Measurements from ENCODE around the gene LONP2.

Gene LONP2

DNA sequence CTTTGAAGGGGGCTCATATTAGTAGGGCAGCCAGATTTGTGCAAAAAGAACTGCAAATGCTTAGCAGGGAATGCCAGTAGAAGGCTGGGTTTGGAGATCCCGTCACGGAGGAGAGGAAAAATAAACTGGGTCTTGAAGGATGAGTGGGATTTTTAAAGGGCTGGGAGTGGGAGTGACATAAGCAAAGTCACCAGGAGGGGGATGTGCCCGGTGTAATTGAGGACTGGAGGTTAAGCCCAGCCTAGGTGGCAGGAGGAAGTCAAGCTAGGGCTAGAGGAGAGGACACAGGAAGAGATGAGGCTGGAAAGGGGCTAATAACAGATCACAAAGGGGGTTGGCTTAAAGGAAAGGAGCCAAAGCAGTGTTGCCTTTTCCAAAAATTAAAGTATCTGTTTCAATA is 23.2 kb upstream of the LONP2 start:
- no peak for DNase-seq (ENCODE audit: low spot score)
- TF ChIP-seq, protein P1, sequence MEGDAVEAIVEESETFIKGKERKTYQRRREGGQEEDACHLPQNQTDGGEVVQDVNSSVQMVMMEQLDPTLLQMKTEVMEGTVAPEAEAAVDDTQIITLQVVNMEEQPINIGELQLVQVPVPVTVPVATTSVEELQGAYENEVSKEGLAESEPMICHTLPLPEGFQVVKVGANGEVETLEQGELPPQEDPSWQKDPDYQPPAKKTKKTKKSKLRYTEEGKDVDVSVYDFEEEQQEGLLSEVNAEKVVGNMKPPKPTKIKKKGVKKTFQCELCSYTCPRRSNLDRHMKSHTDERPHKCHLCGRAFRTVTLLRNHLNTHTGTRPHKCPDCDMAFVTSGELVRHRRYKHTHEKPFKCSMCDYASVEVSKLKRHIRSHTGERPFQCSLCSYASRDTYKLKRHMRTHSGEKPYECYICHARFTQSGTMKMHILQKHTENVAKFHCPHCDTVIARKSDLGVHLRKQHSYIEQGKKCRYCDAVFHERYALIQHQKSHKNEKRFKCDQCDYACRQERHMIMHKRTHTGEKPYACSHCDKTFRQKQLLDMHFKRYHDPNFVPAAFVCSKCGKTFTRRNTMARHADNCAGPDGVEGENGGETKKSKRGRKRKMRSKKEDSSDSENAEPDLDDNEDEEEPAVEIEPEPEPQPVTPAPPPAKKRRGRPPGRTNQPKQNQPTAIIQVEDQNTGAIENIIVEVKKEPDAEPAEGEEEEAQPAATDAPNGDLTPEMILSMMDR (IDR thresholded peaks at IDR 0.05; ENCODE audit: extremely low read depth, insufficient read depth, missing control alignments) = no peak
- in situ Hi-C loops (cut with MboI; ENCODE audit: low pct_unique_long_range_greater_than_20kb, low sequenced_read_pairs, unreplicated experiment) = no loop called here

DNA sequence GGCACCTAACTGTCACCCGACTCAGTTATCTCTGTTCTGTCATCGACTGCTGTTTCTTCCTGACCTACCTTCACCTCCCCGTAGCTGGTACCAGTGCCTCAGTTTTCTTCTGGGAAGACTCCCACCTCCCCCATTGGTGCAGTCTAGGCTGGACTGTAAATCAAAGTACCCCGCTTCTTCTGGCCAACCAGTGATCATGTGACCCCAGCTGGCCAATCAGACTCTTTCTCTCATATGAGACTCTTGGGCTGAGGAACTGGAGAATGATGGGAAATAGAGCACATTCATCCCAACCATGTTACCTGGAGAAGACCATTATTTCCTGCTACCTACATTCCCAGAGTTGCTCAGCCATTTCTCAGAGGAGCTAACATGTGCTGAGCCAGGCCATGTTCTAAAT is 20.6 kb upstream of the LONP2 start:
- TF ChIP-seq, protein P1 (IDR thresholded peaks at IDR 0.05; ENCODE audit: extremely low read depth, insufficient read depth, missing control alignments) = no peak
- DNase-seq (ENCODE audit: low spot score) = no peak
- in situ Hi-C loops (cut with MboI; ENCODE audit: low pct_unique_long_range_greater_than_20kb, low sequenced_read_pairs, unreplicated experiment) = no loop called here

DNA sequence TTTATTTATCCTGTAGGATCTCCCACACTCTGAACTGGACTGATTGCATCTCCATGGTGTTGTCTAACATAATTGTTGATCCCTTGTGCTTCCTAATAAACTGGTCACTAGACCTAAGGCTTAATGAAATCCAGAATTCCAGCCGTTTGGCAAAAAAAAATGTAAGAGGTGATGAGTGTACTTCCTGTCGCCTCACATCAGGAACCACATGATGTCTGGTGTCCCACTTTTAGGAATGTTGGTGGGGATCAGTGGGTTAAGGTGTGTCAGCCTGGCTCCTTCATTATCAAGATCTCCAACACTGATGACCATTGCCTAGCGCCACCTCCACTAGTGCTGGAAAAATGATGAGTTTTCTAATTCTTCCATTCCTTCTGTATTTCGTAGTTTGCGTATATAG is 18.6 kb upstream of the LONP2 start:
- TF ChIP-seq, protein P1 (IDR thresholded peaks at IDR 0.05; ENCODE audit: extremely low read depth, insufficient read depth, missing control alignments) = no peak
- no peak for DNase-seq (ENCODE audit: low spot score)
- in situ Hi-C loops (cut with MboI; ENCODE audit: low pct_unique_long_range_greater_than_20kb, low sequenced_read_pairs, unreplicated experiment) = loop anchor here (25.0 kb wide), 1 partner anchor 412 kb away; no protein-coding TSS in a partner anchor

DNA sequence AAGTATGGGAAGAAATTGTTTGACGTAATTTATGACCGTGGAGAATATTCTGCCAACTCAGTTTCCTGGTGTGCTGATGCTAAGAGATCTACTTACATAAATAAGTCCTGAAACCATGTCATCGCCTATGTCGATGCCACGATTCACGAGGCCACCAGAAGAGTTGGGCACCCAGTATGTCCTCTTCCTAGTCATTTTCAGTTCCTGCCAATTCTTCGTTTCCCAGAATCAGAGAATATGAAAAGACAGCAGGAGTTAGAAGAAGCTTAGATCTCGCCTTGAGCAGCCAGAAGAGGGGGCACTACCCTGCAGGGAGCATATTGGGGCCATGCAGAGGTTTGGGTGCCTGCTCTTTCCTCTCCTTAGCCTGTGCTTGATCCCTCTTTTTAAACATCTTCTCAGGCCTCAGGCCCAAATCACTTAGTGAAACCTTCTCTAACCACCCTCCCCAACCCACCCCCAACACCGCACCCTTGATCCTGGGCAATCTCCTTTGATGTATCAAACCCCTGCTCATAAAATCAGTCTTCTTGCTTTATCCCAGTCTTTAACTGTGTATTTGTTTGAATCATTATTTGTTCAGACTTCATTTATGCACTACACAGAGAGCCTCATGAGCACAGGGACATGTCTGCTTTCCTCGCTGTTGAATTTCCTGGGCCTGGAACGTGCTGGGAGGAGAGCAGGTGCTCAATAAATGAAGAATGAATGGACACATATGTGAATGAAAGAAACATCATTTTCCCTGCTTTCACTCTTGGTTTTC is 12.2 kb upstream of the LONP2 start:
- in situ Hi-C loops (cut with MboI; ENCODE audit: low pct_unique_long_range_greater_than_20kb, low sequenced_read_pairs, unreplicated experiment) = loop anchor here (25.0 kb wide), 1 partner anchor 405 kb away; no protein-coding TSS in a partner anchor
- TF ChIP-seq, protein P1 (IDR thresholded peaks at IDR 0.05; ENCODE audit: extremely low read depth, insufficient read depth, missing control alignments) = peak; percentile 73
- DNase-seq (ENCODE audit: low spot score) = peak; percentile 70

DNA sequence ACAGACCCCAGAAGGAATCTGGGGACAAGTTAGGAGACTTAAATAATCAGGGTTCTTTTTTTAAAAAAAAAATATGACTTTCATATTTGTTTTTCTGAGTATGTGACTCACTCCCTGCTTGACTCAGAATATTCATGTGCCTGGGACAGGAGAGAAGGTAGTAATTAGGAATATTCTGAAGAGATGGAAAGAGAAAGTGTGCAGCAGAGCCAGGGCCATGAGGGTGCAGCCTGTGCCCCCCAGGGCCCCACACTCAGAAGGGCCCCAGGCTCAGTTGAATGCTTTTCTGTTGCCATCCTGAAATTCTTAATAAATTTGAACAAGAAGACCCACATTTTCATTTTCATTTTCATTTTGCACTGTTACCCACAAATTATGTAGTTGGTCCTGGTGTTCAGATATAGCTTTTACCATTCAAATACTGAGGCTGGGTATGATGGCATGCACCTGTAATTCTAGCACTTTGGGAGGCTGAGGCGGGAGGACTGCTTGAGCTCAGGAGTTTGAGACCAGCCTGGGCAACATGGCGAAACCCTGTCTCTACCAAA is 11.5 kb upstream of the LONP2 start:
- DNase-seq (ENCODE audit: low spot score) = no peak
- TF ChIP-seq, protein P1 (IDR thresholded peaks at IDR 0.05; ENCODE audit: extremely low read depth, insufficient read depth, missing control alignments) = no peak
- in situ Hi-C loops (cut with MboI; ENCODE audit: low pct_unique_long_range_greater_than_20kb, low sequenced_read_pairs, unreplicated experiment) = loop anchor here (25.0 kb wide), 1 partner anchor 405 kb away; no protein-coding TSS in a partner anchor

DNA sequence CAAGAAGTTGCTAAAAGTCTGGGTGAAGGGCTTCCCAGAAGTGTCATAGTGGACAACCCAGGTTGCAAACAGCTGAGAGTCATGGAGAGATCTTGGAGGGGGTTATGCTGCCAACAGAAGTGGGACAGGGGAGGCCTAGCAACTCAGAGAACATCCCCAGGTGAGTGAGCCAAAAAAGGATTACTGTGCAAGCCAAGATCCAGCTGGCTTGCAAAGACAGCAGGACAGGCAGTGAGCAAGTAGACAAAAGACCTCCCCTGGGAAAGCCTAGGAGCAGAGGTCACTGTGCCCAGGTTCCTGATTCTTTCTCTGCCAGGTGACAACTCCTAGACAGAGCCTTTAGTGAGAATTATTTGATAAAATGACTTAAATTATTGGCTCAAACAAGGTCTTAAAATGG is 9.5 kb upstream of the LONP2 start:
- in situ Hi-C loops (cut with MboI; ENCODE audit: low pct_unique_long_range_greater_than_20kb, low sequenced_read_pairs, unreplicated experiment) = loop anchor here (25.0 kb wide), 1 partner anchor 403 kb away; no protein-coding TSS in a partner anchor
- TF ChIP-seq, protein P1 (IDR thresholded peaks at IDR 0.05; ENCODE audit: extremely low read depth, insufficient read depth, missing control alignments) = no peak
- no peak for DNase-seq (ENCODE audit: low spot score)
